HG02885 (cell line): ENCODE results near the gene IBSP.
A peak's percentile ranks its signal among the peaks of the same experiment; 100 is the strongest.

Source experiments
- ATAC-seq: cut with Tn5 transposase; IDR thresholded peaks from one replicate; pipeline ENCODE4 v1.9.1; 2021; ENCODE audit warnings: mild to moderate bottlenecking; ENCODE audit not compliant: unreplicated experiment, poor library complexity

The IBSP gene

DNA sequence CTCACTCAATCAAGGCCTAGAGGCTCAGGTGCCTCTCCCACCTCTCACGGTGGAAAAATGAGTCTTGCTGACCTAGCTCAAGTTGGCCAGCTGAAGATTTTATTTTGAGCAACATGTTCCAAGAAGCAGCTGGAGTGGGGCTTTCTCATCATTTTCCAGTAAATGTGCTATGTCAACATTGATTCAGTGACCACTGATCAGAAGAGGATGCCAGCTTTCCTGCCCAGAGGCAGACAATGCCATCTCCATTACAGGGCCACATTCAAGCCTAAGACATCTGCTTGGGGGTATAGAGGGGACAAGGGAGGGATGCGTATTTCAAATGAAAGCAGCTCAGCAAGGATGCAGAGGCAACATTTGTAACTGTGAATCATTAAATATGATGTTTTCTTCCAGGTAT is 36.4 kb downstream of the IBSP start:
- ATAC-seq: no peak

DNA sequence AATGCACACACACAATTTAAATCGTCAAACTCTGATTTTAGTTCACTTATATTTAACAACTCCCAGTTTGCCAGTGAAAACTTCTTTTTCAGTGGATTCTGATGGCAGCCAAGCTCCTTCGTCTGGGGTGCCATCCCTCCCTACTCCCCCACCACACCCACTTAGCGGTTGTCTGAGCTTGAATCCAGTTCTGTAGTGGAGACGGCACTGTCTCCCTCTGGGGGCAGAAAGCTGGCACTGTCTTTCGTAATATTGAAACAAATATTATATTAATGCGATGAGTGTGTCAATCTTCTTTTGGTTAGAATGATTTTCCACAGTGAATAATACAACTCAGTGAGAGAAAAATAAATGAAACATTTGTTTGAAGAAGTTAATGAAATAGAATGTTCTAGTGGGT is 38.9 kb downstream of the IBSP start:
- no peak for ATAC-seq

DNA sequence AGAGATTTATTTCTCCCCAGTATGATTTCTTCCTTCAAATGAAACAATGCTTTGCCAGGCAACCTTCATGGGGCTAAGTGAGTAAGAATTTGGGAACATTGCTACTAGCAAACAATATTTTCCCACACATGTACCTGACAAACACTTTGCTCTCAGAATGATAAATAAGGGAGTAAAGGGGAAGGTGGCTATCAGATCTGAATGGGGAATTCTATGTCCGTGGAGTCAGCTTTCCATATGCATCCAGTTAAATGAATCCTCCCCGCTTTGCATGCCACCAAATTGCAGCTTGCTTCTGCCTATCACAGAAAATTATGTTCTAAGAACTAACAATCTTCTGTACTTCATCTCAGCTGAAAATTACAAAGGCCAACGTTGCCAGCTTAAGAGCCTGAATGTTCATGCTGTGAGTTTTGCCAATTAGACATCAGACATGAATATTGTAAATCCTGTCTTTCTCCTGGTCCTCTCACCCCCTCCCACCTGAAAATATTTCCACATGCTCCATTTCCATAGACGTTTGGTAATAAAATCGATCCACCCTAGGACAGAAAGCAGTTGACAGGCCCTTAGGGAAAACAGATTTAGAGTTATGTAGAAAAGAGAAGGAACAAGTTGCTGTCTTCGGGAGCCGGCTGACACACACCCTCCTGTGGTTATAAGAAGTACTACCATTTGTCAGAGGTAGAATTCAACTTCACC is 39.7 kb downstream of the IBSP start:
- peak; percentile 83 for ATAC-seq

DNA sequence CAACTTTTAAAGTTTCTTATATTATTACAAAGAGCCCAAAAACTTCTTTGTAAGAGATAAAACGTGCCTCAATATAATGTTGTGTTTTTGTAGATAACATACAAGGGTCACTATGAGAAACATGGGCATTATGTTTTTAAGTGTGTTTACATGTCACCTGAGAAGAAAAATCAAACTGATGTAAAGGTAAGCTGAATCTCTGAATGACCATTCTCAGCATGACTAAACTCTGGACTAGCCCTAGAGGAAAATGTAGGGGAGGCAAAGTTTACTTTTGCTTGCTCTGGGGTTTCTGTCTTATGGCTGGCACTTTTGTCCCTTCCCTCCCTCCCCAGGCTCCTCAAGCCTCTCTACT is 40.2 kb downstream of the IBSP start:
- ATAC-seq: peak; percentile 11

DNA sequence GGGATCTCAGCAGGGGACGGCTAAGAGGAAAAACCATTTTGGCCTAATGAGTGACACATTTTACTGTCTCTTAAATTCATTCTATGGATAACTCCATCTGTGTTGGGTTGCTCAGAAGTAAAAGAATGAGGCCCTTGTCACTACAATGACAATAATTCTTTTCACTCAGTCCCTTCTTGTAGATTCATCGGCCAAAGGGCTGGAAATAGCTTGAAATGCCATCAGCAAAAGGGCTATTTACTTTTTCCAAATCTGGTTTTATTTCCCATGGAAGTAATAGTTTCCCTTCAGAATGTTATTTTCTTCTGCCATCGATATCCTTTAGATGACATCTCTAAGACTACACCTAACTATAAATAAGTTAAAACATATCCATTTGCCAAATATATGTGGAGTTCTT is 40.8 kb downstream of the IBSP start:
- no peak for ATAC-seq

DNA sequence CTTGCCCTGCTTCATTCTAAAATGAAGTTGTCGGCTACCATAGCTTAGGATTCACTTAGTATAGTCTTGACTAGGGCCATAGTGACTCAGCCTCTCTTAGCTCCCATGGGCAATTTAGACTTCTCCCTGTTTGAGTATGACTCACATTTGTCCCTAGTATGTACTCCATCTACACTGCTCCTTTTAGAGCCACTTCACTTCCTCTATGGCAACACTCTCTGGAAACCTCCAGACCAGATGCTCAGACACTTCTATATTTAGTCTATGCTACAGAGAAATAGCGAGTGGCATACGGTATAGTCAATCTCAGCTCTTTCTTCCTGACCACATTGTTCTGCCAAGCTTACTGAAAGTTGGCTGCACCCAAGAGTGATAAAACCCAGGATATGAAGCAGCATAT is 44.6 kb downstream of the IBSP start:
- ATAC-seq: no peak

DNA sequence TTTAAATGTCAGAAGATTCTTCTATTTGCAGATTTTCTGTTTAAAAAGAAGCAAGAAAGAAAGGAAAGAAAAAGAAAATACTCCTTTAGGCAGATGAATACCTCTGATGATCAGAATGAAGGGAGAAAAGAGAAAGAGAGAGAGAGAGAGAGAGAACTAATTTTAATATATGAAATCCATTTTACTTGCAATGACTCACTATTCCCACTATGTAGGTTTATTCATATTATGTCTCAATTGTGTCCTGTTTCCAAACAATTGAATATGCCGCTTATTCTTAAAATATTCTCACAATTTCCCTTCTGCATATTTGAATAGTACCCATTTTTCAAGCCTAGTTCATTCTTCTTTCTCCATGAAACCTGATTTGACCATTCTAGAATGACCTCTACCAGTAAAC is 45.1 kb downstream of the IBSP start:
- ATAC-seq: no peak

DNA sequence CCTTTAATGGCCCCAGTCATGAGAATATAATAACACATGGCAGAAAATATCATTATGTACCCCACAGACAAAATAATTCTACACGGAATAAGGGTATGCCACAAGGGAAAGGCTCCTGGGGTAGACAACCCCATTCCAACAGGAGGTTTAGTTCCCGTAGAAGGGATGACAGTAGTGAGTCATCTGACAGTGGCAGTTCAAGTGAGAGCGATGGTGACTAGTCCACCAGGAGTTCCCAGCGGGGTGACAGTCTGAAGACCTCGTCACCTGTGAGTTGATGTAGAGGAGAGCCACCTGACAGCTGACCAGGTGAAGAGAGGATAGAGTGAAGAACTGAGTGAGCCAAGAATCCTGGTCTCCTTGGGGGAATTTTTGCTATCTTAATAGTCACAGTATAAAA is 46.9 kb downstream of the IBSP start:
- no peak for ATAC-seq

DNA sequence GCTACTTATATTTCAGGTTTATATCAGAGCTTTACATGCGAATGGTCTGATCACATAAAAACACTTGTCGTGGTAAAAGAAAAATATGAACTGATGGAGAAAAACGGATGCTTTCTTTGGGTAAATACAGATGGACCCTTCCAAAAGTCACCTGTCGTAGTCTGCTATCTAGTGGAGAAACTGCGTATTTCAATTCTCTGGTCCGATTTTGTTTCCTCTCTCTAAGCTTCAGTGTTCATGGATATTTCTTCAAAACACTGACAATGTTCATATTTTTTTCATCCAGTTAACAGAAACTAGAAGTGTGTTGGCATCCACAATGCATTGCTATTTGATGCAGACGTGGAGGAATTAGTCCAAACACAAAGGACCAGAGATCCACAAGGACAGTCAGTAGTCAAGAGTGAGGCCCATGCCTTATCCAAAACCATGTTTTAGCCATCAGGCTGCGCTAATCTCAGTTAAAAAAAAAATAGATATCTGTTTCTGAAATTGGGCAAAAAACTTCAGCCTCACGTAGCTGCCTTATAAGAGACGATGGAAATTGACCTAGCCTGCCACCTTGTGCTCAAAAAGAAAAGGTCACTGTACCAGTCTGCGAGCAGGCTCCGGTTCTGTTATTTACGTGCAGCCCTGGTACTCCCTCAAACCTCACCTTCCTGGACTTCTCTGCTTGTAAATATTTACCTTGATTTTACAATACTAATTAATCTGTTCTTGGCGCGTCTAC is 49.4 kb downstream of the IBSP start:
- ATAC-seq: peak; percentile 95

DNA sequence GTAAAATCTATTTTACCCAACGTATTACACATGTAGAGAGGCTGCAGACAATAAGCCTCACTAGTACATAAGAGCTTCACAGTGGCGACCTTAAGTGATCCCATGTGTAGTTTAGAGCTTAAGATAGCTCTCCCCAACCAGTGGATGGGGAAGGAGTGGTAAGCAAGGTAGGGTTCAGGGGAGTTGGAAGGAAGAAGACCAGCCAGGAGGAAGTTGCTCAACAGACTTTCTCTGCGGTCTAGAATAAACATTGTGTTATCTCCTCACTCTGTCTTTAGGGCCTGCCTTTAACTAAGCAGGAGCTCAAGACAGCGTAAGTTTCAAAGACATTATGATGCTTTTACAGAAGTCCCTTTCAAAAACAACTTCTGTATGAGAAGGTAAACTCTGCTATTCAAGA is 50.3 kb downstream of the IBSP start:
- ATAC-seq: no peak

DNA sequence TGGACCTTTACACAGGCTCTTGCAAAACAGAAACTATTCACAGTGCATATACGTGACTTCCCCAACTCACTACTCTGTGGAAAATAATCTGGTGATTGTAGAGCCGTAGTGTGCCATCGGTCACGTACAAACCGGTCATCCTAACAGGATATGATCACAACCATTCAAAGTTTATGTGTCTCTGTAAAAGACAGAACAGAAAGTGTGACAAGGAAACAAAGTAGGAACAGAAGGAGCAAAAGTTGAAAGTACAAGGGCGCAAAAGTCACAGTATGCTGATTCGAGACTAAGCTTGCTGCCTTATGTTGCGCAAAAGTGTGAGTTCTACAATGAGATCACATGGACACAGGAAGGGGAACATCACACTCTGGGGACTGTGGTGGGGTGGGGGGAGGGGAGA is 52.0 kb downstream of the IBSP start:
- ATAC-seq: no peak

DNA sequence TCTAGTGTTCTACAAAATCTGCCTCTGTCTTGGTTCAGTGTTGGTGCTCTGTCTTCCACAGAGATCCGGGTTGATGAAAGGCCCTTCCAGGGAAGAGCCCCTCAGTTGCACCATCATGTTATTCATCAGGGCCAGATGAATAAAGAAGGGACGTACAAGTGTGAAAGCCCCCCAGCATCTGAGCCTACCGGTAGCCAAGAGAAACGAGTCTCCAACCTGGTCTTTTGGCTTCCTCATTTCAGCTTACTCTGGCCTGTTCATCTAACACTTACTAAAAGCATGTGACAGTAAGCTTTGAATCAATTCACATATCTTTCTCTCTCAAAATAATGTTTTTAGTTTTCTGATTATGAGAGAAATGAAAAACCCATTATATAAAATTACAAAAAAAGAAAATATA is 52.6 kb downstream of the IBSP start:
- ATAC-seq: no peak

DNA sequence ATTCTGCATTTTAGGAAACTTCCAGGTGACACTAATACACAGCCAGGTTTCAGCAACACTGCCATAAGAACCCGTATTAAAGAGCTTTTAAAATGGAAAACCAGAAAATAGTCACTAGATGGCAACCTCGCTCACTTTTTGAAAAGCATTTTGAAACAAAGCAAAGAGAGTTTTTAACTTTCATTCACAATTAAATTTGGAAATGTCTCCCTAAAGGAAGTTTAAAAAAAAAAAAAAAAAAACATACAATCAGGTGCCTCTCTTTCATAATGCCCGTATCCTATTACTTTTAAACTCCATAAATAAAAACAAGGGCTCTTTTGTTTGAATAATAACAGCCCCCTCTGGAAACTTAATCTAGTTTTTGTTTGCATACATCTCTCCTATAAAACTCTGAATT is 53.8 kb downstream of the IBSP start:
- ATAC-seq: no peak

DNA sequence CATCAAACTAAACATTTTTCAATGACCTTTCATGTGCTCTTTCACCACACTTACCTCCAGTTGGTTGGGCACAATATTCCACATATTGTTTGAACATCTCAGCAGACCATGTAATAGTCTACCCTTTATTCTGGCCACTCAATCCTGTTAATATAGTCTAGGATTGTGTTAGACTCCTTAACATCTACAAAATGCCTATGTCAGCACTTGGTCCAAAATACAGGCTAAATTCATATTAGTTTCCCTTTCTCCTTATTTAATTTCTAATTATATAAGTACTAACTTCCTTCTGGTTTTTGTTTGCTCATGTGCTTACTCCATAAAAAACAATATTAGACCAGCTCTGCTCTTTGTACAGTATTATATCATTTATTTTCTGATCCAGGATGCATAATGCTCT is 54.5 kb downstream of the IBSP start:
- no peak for ATAC-seq

DNA sequence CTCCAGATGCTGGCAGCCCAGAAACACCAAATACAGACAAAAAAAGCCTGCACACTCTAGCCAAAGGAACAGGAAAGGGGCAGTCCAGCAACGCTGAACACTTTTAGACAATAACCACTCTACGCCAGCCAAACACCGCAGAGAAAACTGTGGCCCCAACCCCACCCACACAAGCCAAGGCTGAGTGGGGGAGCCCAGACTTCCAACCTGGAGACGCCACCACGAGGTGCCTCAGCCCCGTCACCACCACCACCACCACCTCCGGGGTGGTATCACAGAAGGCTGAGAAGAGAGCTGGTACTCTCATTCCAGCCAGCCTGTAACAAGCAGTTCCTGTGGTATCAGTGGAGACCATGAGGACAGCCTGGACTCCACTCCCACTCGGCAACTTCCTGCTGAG is 56.2 kb downstream of the IBSP start:
- no peak for ATAC-seq

DNA sequence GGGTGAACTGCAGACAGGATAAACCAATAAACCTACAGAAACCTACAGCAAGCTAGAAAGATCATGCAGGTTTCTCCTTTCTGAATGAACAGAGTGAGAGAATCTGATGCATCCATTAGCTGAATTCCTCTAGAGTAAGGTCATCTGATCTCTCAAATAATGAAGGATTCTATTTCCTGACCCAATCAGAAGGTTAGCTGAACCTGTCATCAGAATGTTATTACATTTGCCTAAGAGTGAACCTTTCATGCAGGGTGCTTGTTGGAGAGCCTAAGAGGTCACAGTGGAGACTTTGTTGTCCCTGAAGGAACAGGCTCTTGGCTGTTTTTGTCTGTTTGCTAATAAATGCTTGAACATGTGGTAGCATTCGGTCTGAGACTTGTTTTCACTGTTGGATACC is 57.5 kb downstream of the IBSP start:
- ATAC-seq: no peak

DNA sequence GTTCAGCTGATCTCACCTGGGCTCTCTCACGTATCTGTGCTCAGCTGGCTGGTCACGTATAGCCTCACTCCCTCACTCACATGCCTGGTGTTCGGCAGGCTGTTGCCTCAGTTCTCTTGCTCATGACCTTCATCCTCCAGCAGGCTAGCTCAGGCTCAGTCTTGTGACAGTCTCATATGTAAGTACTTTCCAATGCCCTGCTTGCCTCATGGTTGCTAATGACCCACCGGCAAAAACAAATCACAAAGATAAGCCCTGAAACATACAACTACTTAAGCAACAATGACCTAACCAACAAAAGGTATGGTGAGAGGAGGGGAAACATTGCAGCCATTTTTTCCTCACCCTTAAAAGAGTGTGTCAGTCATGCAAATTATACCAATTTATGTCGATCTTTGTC is 58.4 kb downstream of the IBSP start:
- no peak for ATAC-seq
